ENCODE data around the gene C14orf132.
"Not testable (repeated sequence)": the region's sequence is repeated elsewhere in the genome, so short reads cannot be mapped to it uniquely, and the experiment has no call there.

Gene C14orf132

GRCh38 chr14:96011131-96011530 is 28.0 kb upstream of the C14orf132 start:
- H3K4me1 ChIP-seq (ENCODE audit: insufficient read depth, low read length, poor library complexity, severe bottlenecking): no peaks in the 10 kb centered on the region
- 0 out of 2 replicates have a peak, but pooled peaks cover 6% of the 10 kb centered on the region for H3K9me3 ChIP-seq (ENCODE audit: insufficient read depth, low read depth, low read length)
- no peak overlapping the region for H2AFZ ChIP-seq (ENCODE audit: low read length)
- H3K4me3 ChIP-seq (ENCODE audit: low read length, poor library complexity, severe bottlenecking): no peak overlapping the region
- H3K9ac ChIP-seq (ENCODE audit: low read depth, low read length, poor library complexity, severe bottlenecking): no peak overlapping the region
- H3K27me3 ChIP-seq (ENCODE audit: insufficient read depth, low read length, poor library complexity, severe bottlenecking): no peaks in the 10 kb centered on the region
- TF ChIP-seq EZH2phosphoT487 (IDR thresholded peaks at IDR 0.05; ENCODE audit: borderline replicate concordance) (no peak), CTCF (conservative IDR thresholded peaks at IDR 0.05; ENCODE audit: low read length) (no peak)
- H3K4me2 ChIP-seq (ENCODE audit: low read depth, low read length, poor library complexity, severe bottlenecking): no peak overlapping the region
- H3F3A ChIP-seq (ENCODE audit: low read depth): no peaks in the 10 kb centered on the region
- no peaks in the 10 kb centered on the region for H4K20me1 ChIP-seq (ENCODE audit: insufficient read depth, low read length, poor library complexity, severe bottlenecking)
- no peaks in the 10 kb centered on the region for H3K79me2 ChIP-seq (ENCODE audit: insufficient read depth, low read length)
- no peaks in the 10 kb centered on the region for H3K9me2 ChIP-seq (replicated peaks; ENCODE audit: low read depth, low read length)
- no peaks in the 10 kb centered on the region for H3K36me3 ChIP-seq (ENCODE audit: insufficient read depth, low read length)

GRCh38 chr14:96011607-96012006 is 27.6 kb upstream of the C14orf132 start:
- no peaks in the 10 kb centered on the region for H3K9me2 ChIP-seq (replicated peaks; ENCODE audit: low read depth, low read length)
- no peaks in the 10 kb centered on the region for H3K79me2 ChIP-seq (ENCODE audit: insufficient read depth, low read length)
- TF ChIP-seq CTCF (conservative IDR thresholded peaks at IDR 0.05; ENCODE audit: low read length): no peak
- TF ChIP-seq EZH2phosphoT487 (IDR thresholded peaks at IDR 0.05; ENCODE audit: borderline replicate concordance): no peak
- 0 out of 2 replicates have a peak, but pooled peaks cover 6% of the 10 kb centered on the region for H3K9me3 ChIP-seq (ENCODE audit: insufficient read depth, low read depth, low read length)
- no peak overlapping the region for H3K9ac ChIP-seq (ENCODE audit: low read depth, low read length, poor library complexity, severe bottlenecking)
- H3K4me1 ChIP-seq (ENCODE audit: insufficient read depth, low read length, poor library complexity, severe bottlenecking): no peaks in the 10 kb centered on the region
- H2AFZ ChIP-seq (ENCODE audit: low read length): no peak overlapping the region
- H3K27me3 ChIP-seq (ENCODE audit: insufficient read depth, low read length, poor library complexity, severe bottlenecking): no peaks in the 10 kb centered on the region
- H3K36me3 ChIP-seq (ENCODE audit: insufficient read depth, low read length): no peaks in the 10 kb centered on the region
- H3K4me2 ChIP-seq (ENCODE audit: low read depth, low read length, poor library complexity, severe bottlenecking): no peak overlapping the region
- no peak overlapping the region for H3K4me3 ChIP-seq (ENCODE audit: low read length, poor library complexity, severe bottlenecking)
- H4K20me1 ChIP-seq (ENCODE audit: insufficient read depth, low read length, poor library complexity, severe bottlenecking): no peaks in the 10 kb centered on the region
- H3F3A ChIP-seq (ENCODE audit: low read depth): no peaks in the 10 kb centered on the region

- H3K9me3 ChIP-seq (ENCODE audit: insufficient read depth, low read depth, low read length); H3K9ac ChIP-seq (ENCODE audit: low read depth, low read length, poor library complexity, severe bottlenecking); H2AFZ ChIP-seq (ENCODE audit: low read length); H4K20me1 ChIP-seq (ENCODE audit: insufficient read depth, low read length, poor library complexity, severe bottlenecking); H3K4me1 ChIP-seq (ENCODE audit: insufficient read depth, low read length, poor library complexity, severe bottlenecking); H3K36me3 ChIP-seq (ENCODE audit: insufficient read depth, low read length); H3K27me3 ChIP-seq (ENCODE audit: insufficient read depth, low read length, poor library complexity, severe bottlenecking); H3K9me2 ChIP-seq (replicated peaks; ENCODE audit: low read depth, low read length); H3K79me2 ChIP-seq (ENCODE audit: insufficient read depth, low read length); H3F3A ChIP-seq (ENCODE audit: low read depth); H3K4me2 ChIP-seq (ENCODE audit: low read depth, low read length, poor library complexity, severe bottlenecking); H3K4me3 ChIP-seq (ENCODE audit: low read length, poor library complexity, severe bottlenecking): not testable (repeated sequence)
Measured at GRCh38 chr14:96012757-96013156, 26.4 kb upstream of the C14orf132 start.

GRCh38 chr14:96014176-96014575 is 25.0 kb upstream of the C14orf132 start:
- Histone ChIP-seq H3K27me3 (ENCODE audit: insufficient read depth, low read length, poor library complexity, severe bottlenecking) (no peaks in the 10 kb centered on the region), H3K9me2 (replicated peaks; ENCODE audit: low read depth, low read length) (no peaks in the 10 kb centered on the region), H3K4me2 (ENCODE audit: low read depth, low read length, poor library complexity, severe bottlenecking) (no peak overlapping the region), H3K4me3 (ENCODE audit: low read length, poor library complexity, severe bottlenecking) (no peak overlapping the region), H3F3A (ENCODE audit: low read depth) (no peaks in the 10 kb centered on the region), H2AFZ (ENCODE audit: low read length) (no peak overlapping the region), H3K9ac (ENCODE audit: low read depth, low read length, poor library complexity, severe bottlenecking) (no peak overlapping the region), H3K36me3 (ENCODE audit: insufficient read depth, low read length) (no peaks in the 10 kb centered on the region), H3K4me1 (ENCODE audit: insufficient read depth, low read length, poor library complexity, severe bottlenecking) (no peaks in the 10 kb centered on the region), H4K20me1 (ENCODE audit: insufficient read depth, low read length, poor library complexity, severe bottlenecking) (no peaks in the 10 kb centered on the region), H3K79me2 (ENCODE audit: insufficient read depth, low read length) (no peaks in the 10 kb centered on the region), H3K9me3 (ENCODE audit: insufficient read depth, low read depth, low read length) (0 out of 2 replicates have a peak, but pooled peaks cover 6% of the 10 kb centered on the region)
- no peak for TF ChIP-seq CTCF (conservative IDR thresholded peaks at IDR 0.05; ENCODE audit: low read length)
- no peak for TF ChIP-seq EZH2phosphoT487 (IDR thresholded peaks at IDR 0.05; ENCODE audit: borderline replicate concordance)
